Activated CD4-positive, alpha-beta memory T cell treated with anti-CD3 and anti-CD28 coated beads, Interleukin-2, amount 10 ng/mL, durations not matched to agents 7 days and 5 days (primary cell): ENCODE measurements around the gene PLXNB1. TPM values are rescaled to one million over a fixed set of nuclear protein-coding genes. Genes with fewer than 3 reads are reported as not detected.

Source experiments
- CTCF ChIA-PET: fragments of 350-600 bp; sonication (Branson Sonifier 250); formaldehyde crosslinking; loops from one replicate; lab custom pipeline; 2021; ENCODE audit warnings: antibody characterized with exemption, inconsistent platforms; lab: Charles Lee
- POLR2A ChIA-PET: fragments of 350-600 bp; sonication (Branson Sonifier 250); formaldehyde crosslinking; loops from one replicate; lab custom pipeline; 2021; ENCODE audit warnings: antibody characterized with exemption; lab: Charles Lee
- DNase-seq: peaks from one replicate; pipeline ENCODE4 v3.0.0-alpha.2; 2020
- H3K27ac Mint-ChIP-seq: one replicate; pipeline ENCODE4 v1.8.0; 2021; ENCODE audit warnings: mild to moderate bottlenecking, mixed read lengths
- H3K27me3 Mint-ChIP-seq: one replicate; pipeline ENCODE4 v1.8.0; 2021; ENCODE audit warnings: mixed read lengths
- H3K36me3 Mint-ChIP-seq: one replicate; pipeline ENCODE4 v1.8.0; 2021; ENCODE audit warnings: low read depth, mixed read lengths
- H3K4me1 Mint-ChIP-seq: one replicate; pipeline ENCODE4 v1.8.0; 2021; ENCODE audit warnings: mixed read lengths
- H3K4me3 Mint-ChIP-seq: one replicate; pipeline ENCODE4 v1.8.0; 2021; ENCODE audit warnings: mild to moderate bottlenecking, mixed read lengths
- H3K9me3 Mint-ChIP-seq: one replicate; pipeline ENCODE4 v1.8.0; 2021; ENCODE audit warnings: mixed read lengths
- total RNA-seq, 2 experiments: library from RNA; stranded (reverse); gene quantifications; one replicate each; pipeline ENCODE4 v1.2.3, GENCODE V29; 2021

PLXNB1 gene
- total RNA-seq, 2 experiments from 2014 or later = 1.7 to 1.9 TPM

DNA sequence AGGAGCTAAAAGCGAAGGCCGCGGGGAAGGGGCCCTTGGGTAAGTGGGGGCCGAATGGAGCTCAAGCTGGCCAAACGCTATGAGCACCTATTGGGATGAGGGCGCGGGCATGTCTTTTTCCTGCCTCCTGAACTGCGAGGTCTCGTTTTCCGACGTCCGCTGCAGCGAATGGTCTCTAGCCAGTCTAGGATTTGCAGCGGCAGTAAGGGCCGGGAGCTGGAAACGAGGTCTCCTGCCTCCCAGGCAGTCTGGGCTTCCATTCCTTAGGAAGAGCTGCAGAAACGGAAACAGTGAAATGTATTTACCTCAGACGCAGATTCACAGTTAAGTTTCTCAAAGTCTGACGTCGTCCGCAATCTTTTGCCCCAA, 10.7 kb upstream of the PLXNB1 start:
- peaks cover 48% of the 10 kb centered on the region for H3K4me1 Mint-ChIP-seq
- CTCF ChIA-PET = interaction anchor here (1.3 to 3.3 kb wide), 11 partner anchors 22 to 172 kb away, joined by 3 to 30 read pairs (median 6); partner anchors contain the start of gene PFKFB4
- H3K36me3 Mint-ChIP-seq = peaks cover 39% of the 10 kb centered on the region
- H3K9me3 Mint-ChIP-seq = no peaks in the 10 kb centered on the region
- POLR2A ChIA-PET = interaction anchor here (0.8 to 3.5 kb wide), 21 partner anchors 8 to 900 kb away, joined by 3 to 69 read pairs (median 5); partner anchors contain the start of genes CDC25A, IP6K2, NDUFAF3 and PFKFB4
- no peak for DNase-seq
- peak overlapping the region; percentile 93 for H3K27ac Mint-ChIP-seq
- peak overlapping the region; percentile 89 for H3K4me3 Mint-ChIP-seq
- no peaks in the 10 kb centered on the region for H3K27me3 Mint-ChIP-seq

DNA sequence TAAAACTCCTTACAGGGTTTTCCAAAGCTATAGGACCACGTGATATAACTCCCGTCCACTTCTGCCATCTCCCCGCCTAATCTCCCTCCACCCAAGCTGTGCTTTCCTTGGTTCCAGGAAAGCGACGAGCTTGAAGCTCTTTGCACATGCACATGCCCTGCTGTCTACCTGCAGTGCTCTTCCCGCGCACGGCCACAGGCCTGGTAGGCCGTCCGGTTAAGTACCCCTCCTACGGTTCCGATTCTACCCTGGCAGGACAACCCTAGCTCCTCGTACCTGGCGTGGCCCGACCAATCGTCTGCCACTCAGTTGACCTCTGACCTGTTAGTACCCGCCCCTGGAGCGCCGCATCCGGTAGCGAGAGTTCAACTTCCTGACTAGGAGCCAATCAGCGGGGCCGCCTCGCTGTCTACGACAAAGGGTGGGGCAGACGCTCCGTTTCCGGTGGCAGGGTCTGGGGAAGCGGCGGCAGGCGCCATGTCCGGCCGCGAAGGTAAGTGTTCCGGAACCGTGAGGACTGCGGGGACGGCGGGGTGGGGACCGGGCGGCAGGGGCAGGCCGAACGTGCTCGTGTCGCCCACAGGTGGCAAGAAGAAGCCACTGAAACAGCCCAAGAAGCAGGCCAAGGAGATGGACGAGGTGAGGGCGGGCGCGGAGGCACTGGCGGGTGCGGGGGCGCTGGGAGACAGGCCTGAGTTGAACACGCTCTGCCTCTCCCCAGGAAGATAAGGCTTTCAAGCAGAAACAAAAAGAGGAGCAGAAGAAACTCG, 10.1 kb upstream of the PLXNB1 start, which contains the start of the genes CCDC51 and TMA7:
CCDC51 (minus strand) TSS at position 300 of the 770 bp plus-strand sequence. CDS start 4,991 bp downstream, outside the sequence.
TMA7 (plus strand) TSS at position 438 of the 770 bp plus-strand sequence; CDS start at position 478, 40 bp downstream.
- Mint-ChIP-seq H3K27ac (peak within 1 kb of the TSS; percentile 93), H3K27me3 (no peaks in the 10 kb centered on the region), H3K36me3 (peaks cover 39% of the 10 kb centered on the region), H3K4me1 (peaks cover 43% of the 10 kb centered on the region), H3K9me3 (no peaks in the 10 kb centered on the region), H3K4me3 (peak within 1 kb of the TSS; percentile 89)
- peak; percentile 99 for DNase-seq
- ChIA-PET CTCF (interaction anchor here (0.8 to 3.3 kb wide), 20 partner anchors 9 to 199 kb away, joined by 3 to 30 read pairs (median 4); partner anchors contain the start of genes PFKFB4, SLC26A6 and ZNF589), POLR2A (interaction anchor here (0.6 to 3.5 kb wide), 36 partner anchors 8 to 900 kb away, joined by 3 to 69 read pairs (median 4); partner anchors contain the start of genes CDC25A, IP6K2, NDUFAF3 and PFKFB4)

DNA sequence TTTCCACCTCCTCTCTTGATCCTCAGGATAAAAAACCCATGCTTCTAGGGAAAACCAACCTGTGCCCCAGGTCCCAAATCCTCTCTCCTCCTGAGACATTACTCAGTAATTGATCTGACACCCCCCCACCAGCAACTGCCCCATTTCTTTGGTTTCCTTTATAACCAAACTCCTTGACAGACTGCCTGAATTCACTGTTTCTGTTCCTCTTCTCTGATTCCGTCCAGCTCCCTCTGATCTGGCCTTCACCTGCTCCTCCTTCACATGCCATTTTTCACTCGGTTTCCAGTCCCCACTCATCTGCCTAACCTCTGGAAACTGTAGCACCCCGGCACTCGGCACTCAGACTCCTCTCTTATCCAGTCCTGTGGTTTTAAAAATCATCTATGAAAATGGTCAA, 7.9 kb upstream of the PLXNB1 start:
- ChIA-PET POLR2A (interaction anchor here (2.8 kb wide), 1 partner anchor 8 kb away, joined by 24 read pairs; the partner anchor contains the start of gene ATRIP), CTCF (interaction anchor here (2.8 to 6.4 kb wide), 3 partner anchors 34 to 115 kb away, joined by 43 to 261 read pairs (median 180); partner anchors contain the start of genes PFKFB4 and SHISA5)
- H3K4me3 Mint-ChIP-seq = no peak overlapping the region
- no peak for DNase-seq
- H3K9me3 Mint-ChIP-seq = no peaks in the 10 kb centered on the region
- H3K4me1 Mint-ChIP-seq = peaks cover 49% of the 10 kb centered on the region
- peaks cover 35% of the 10 kb centered on the region for H3K36me3 Mint-ChIP-seq
- H3K27ac Mint-ChIP-seq = peak overlapping the region; percentile 24
- no peaks in the 10 kb centered on the region for H3K27me3 Mint-ChIP-seq

DNA sequence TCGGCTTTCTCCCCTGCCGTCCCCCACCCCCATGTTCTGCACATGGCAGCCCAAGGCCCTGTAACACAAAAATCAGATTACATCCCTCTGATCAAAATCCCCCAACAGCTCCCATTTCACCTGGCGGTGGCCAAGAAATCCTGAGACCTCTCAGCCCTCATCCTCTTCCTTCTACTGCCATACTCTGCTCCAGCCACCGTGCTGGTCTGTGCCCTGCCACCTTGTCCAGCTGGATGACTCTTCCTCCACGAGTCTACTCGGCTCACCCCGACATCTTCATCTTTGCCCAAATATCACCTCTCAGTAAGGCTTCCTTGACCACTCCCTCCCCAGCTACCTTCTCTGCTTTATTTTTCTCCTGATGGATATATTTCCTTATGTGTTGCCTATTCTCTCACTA, 7.0 kb upstream of the PLXNB1 start:
- POLR2A ChIA-PET = interaction anchor here (0.7 to 2.8 kb wide), 8 partner anchors 9 to 248 kb away, joined by 3 to 24 read pairs (median 6); partner anchors contain the start of genes ATRIP, CDC25A and ZNF589
- Mint-ChIP-seq H3K9me3 (no peaks in the 10 kb centered on the region), H3K27me3 (no peaks in the 10 kb centered on the region), H3K36me3 (peaks cover 32% of the 10 kb centered on the region), H3K27ac (no peak overlapping the region), H3K4me1 (peaks cover 42% of the 10 kb centered on the region), H3K4me3 (no peak overlapping the region)
- CTCF ChIA-PET = interaction anchor here (0.6 to 6.4 kb wide), 37 partner anchors 10 to 887 kb away, joined by 3 to 261 read pairs (median 12); partner anchors contain the start of genes ATRIP, NCKIPSD, PFKFB4 and SHISA5
- DNase-seq = no peak

DNA sequence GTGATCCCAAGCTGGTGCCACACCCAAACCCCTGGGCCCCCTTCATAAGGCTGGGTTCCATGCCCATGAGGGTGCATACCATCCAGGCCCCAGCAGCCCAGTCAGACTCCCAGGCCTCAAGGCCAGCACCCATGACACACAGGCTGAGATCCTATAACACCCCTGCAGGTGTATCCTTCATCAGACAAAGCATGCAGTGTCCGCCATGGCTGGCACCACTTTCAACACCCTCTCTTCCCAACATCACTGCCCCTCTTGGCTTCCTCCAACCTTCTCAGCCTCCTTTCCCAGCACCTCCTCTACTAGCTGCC, 6.5 kb upstream of the PLXNB1 start:
- no peak overlapping the region for H3K4me3 Mint-ChIP-seq
- CTCF ChIA-PET = interaction anchor here (0.6 to 6.4 kb wide), 85 partner anchors 10 to 886 kb away, joined by 3 to 261 read pairs (median 5); partner anchors contain the start of genes ATRIP, IP6K2, NCKIPSD and NME6
- peaks cover 32% of the 10 kb centered on the region for H3K36me3 Mint-ChIP-seq
- no peaks in the 10 kb centered on the region for H3K9me3 Mint-ChIP-seq
- no peak overlapping the region for H3K27ac Mint-ChIP-seq
- peaks cover 39% of the 10 kb centered on the region for H3K4me1 Mint-ChIP-seq
- no peaks in the 10 kb centered on the region for H3K27me3 Mint-ChIP-seq
- POLR2A ChIA-PET = interaction anchor here (0.7 to 2.8 kb wide), 13 partner anchors 10 to 585 kb away, joined by 3 to 24 read pairs (median 4); partner anchors contain the start of genes ATRIP, CDC25A, NDUFAF3 and ZNF589
- DNase-seq = no peak

DNA sequence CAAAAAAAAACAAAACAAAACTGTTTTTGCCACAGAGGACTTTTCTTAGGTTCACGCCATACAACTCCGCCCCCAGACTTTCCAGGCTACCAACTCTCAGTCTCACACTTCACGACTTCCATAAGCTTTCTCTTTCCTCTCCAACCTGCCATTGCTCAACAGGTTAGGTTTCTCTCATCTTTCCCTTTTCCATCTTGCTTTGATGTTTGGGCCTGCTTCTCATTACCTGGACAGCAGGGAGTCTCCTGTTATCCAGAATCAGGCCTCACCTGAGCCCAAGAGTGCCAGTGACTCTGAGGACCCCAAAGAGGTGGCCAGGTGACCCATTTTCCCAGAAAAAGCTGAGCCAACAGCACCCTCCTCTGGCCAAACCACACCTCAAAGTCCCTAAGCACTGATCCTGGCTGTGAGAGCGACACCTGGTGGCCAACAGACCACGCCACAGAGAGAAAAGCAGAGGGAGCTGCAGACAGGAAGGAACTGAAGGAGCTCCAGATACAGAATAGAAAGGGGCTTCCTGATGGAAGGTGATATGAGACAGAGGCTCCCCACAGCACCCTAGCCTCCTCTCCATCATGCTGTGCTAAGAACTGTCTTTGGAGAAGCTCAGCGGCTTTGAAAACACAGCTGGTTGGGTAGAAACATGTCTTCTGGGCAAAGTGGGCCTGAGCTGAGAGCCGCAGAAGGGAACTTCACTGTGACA, 6.0 kb upstream of the PLXNB1 start:
- ChIA-PET POLR2A (interaction anchor here (0.7 to 2.8 kb wide), 15 partner anchors 10 to 586 kb away, joined by 3 to 24 read pairs (median 4); partner anchors contain the start of genes ATRIP, CDC25A, NDUFAF3 and ZNF589), CTCF (interaction anchor here (0.6 to 6.4 kb wide), 87 partner anchors 9 to 886 kb away, joined by 3 to 261 read pairs (median 5); partner anchors contain the start of genes ATRIP, IP6K2, NCKIPSD and NME6)
- peaks cover 30% of the 10 kb centered on the region for H3K36me3 Mint-ChIP-seq
- peaks cover 38% of the 10 kb centered on the region for H3K4me1 Mint-ChIP-seq
- H3K4me3 Mint-ChIP-seq = no peak overlapping the region
- DNase-seq = peak; percentile 85
- no peak overlapping the region for H3K27ac Mint-ChIP-seq
- no peaks in the 10 kb centered on the region for H3K27me3 Mint-ChIP-seq
- H3K9me3 Mint-ChIP-seq = no peaks in the 10 kb centered on the region

DNA sequence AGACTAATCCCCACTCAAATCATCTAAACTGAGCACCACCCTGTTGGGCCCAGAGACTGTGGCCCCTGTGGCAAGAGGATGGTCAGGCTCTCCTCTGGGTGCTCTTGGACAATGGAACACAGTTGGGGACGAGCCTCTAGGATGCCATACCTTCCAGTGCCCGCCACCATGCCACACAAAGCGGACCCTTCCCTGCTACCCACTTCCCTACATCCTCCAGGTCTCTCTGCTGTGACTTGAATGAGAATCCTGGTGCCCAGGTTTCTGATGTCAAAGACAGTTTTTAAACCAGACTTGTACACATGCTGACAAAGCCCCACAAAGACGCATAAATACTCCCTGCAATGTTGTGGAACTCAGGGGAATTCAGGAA, 5.3 kb upstream of the PLXNB1 start:
- Mint-ChIP-seq H3K27ac (no peak overlapping the region), H3K27me3 (no peaks in the 10 kb centered on the region), H3K4me1 (peaks cover 40% of the 10 kb centered on the region), H3K4me3 (no peak overlapping the region), H3K36me3 (peaks cover 30% of the 10 kb centered on the region), H3K9me3 (no peaks in the 10 kb centered on the region)
- DNase-seq = no peak
- CTCF ChIA-PET = interaction anchor here (0.6 to 6.4 kb wide), 44 partner anchors 8 to 247 kb away, joined by 3 to 261 read pairs (median 11); partner anchors contain the start of genes ATRIP, PFKFB4, SHISA5 and SLC26A6
- POLR2A ChIA-PET = interaction anchor here (0.7 to 2.8 kb wide), 6 partner anchors 11 to 247 kb away, joined by 3 to 24 read pairs (median 7); partner anchors contain the start of genes ATRIP and CDC25A

DNA sequence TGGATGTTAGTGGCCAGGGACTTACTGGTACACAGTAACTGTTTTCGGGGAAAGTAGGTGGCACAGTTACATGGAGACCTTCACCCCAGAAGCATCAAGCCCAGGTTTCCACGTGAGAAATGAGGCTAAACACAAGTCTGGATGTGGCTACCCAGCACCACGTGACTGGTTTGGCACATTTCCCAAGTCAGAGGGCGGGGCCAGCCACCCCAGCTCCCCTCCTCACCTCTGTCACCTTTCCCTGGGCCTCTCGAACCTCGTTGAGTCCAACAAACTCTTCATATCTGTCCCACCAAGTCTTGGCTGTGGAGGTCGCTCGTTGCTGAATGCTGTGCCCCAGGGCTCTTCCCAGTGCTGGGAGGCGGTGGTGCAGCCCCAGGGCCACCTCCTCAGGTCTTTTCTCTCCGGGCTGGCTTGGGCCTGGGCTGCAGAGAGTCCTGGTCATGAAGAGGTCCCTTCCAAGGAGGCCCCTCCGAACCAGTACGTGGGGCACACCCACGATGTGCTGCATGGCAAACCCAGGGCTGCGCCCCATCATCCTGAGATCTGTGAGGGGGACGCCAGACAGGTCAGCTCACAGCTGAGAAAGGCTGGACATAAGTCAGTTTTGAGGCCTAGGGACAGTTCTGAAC, 4.8 kb upstream of the PLXNB1 start:
- Mint-ChIP-seq H3K9me3 (no peaks in the 10 kb centered on the region), H3K4me3 (no peak overlapping the region), H3K36me3 (peaks cover 28% of the 10 kb centered on the region), H3K27ac (no peak overlapping the region), H3K27me3 (no peaks in the 10 kb centered on the region), H3K4me1 (peaks cover 40% of the 10 kb centered on the region)
- DNase-seq = no peak
- CTCF ChIA-PET = interaction anchor here (1.1 to 6.4 kb wide), 7 partner anchors 14 to 166 kb away, joined by 3 to 261 read pairs (median 20); partner anchors contain the start of genes ATRIP and PFKFB4
- POLR2A ChIA-PET = interaction anchor here (1.0 to 2.6 kb wide), 3 partner anchors 34 to 161 kb away, joined by 3 to 13 read pairs (median 3); no protein-coding TSS in a partner anchor

DNA sequence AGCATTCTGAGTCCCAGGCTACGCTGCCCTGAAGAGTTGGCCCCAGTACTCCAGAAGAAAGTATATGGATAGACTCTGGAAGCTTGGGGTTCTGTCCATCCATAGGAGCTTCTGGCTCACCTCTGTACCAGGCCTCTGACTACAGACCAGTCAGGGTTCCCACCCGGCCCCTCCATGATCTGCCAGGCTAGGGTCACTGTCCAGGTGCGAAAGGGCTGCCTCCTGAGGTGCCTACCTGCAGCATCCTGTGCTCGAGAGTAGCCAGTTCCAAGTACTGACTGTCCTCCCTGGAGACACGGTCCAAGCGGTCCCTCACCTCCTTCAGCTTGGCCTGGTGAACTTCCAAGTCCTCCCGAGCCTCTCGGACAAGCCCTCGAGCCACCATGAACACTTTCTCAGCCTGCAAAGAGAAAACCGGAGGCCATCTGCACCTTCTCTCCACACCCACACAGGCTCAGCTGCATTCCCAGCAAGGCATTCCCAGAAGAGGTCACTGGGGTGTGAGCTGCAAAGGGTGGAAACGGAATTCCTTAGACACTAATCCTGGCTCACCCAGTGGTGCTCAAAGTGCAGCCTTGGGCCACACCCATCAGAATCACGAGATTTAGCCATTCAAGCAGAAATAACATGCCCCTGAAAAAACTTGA, 3.7 kb upstream of the PLXNB1 start:
- no peak for DNase-seq
- H3K36me3 Mint-ChIP-seq = peaks cover 28% of the 10 kb centered on the region
- ChIA-PET CTCF (interaction anchor here (0.6 to 6.4 kb wide), 9 partner anchors 15 to 201 kb away, joined by 3 to 261 read pairs (median 4); partner anchors contain the start of genes ATRIP and PFKFB4), POLR2A (interaction anchor here (0.6 to 1.1 kb wide), 4 partner anchors 33 to 160 kb away, joined by 3 read pairs; no protein-coding TSS in a partner anchor)
- H3K4me3 Mint-ChIP-seq = no peak overlapping the region
- no peaks in the 10 kb centered on the region for H3K9me3 Mint-ChIP-seq
- H3K4me1 Mint-ChIP-seq = peaks cover 34% of the 10 kb centered on the region
- no peaks in the 10 kb centered on the region for H3K27me3 Mint-ChIP-seq
- no peak overlapping the region for H3K27ac Mint-ChIP-seq

DNA sequence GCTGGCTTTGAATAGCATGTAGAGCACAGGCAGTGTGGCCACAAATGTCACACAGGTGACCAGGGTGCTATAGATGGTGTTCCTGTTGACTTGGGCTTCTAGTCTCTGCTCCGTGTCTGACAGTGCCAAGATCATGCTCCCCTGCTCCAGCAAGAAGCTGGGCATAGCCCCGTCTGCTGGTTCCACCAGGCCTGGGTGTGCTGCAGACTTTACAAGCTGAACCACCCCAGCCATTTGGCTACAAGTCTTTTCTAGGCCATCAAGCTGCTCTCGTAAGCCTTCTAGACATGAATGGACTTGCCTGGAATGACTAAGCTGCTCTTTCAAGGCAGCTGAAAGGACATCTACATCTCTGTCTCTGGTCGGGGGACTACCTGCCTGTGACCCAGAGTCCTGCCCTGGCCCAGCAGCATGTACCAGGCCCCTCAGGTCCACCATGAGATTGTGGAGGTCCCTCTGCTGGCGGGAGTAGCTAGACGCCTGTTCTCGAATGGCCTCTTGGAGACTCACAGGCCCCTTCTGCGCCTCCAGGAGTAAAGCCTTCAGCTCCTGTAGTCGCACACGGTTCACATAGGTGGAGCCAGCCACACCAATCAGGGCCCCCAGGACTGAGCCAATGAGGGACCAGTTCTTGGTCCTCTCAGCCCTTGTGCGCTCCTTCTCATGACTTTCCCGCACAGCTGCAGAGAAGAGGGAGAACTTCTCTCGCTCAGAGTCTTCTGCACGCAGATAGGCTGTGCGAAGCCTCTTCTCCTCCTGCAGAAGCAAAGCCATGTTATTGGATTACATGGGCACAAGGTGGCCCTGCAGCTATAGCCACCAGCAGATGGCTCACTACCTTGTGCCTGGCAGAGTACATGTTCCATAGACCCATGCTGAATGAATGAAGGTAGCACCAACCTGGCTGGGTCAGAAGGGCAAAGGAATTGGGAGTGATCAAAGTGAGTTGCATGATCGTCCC, 2.8 kb upstream of the PLXNB1 start:
- H3K36me3 Mint-ChIP-seq = peaks cover 28% of the 10 kb centered on the region
- DNase-seq = no peak
- POLR2A ChIA-PET = interaction anchor here (0.9 to 1.4 kb wide), 3 partner anchors 8 to 14 kb away, joined by 3 to 5 read pairs (median 3); partner anchors contain the start of genes ATRIP and TMA7
- H3K27me3 Mint-ChIP-seq = peaks cover 9% of the 10 kb centered on the region
- H3K27ac Mint-ChIP-seq = no peak overlapping the region
- CTCF ChIA-PET = interaction anchor here (0.9 to 6.4 kb wide), 5 partner anchors 13 to 200 kb away, joined by 3 to 261 read pairs (median 4); partner anchors contain the start of gene ATRIP
- no peaks in the 10 kb centered on the region for H3K9me3 Mint-ChIP-seq
- H3K4me3 Mint-ChIP-seq = no peak overlapping the region
- peaks cover 29% of the 10 kb centered on the region for H3K4me1 Mint-ChIP-seq
